Natural killer cell (primary cell): ENCODE measurements around the gene NFIB. TPM values are rescaled to one million over a fixed set of nuclear protein-coding genes. Genes with fewer than 3 reads are reported as not detected.

Experiments
- ATAC-seq, 3 donors: fragments of 150-1000 bp in 2 of 3; fragments of 200-7000 bp in 1 of 3; cut with Tn5 transposase; 1 replicate in 1 of 3; 2 replicates in 2 of 3; pipeline ENCODE4 v1.10.0; 2021; ENCODE audit warnings: mild to moderate bottlenecking in 2 of 3, moderate library complexity in 2 of 3
- DNase-seq, 2 donors: peaks; one replicate each; pipeline versions ENCODE4 v3.0.0 to v3.0.0-alpha.2; 2013 to 2021; ENCODE audit warnings: mixed read lengths in 1 of 2
- H3K27ac ChIP-seq: one replicate; pipeline ENCODE4 v1.5.1; 2013; ENCODE audit warnings: mild to moderate bottlenecking, low read length
- H3K27me3 ChIP-seq: one replicate; pipeline ENCODE4 v1.6.1; 2013; ENCODE audit warnings: low read length; ENCODE audit not compliant: control insufficient read depth, insufficient read depth
- H3K36me3 ChIP-seq: one replicate; pipeline ENCODE4 v1.6.1; 2013; ENCODE audit warnings: low read length; ENCODE audit not compliant: control insufficient read depth, insufficient read depth
- H3K4me1 ChIP-seq: one replicate; pipeline ENCODE4 v1.6.1; 2013; ENCODE audit warnings: low read length; ENCODE audit not compliant: control insufficient read depth, insufficient read depth
- H3K4me3 ChIP-seq: one replicate; pipeline ENCODE4 v1.5.1; 2013; ENCODE audit warnings: low read length
- H3K9me3 ChIP-seq: one replicate; pipeline ENCODE4 v1.6.1; 2013; ENCODE audit warnings: low read length; ENCODE audit not compliant: control insufficient read depth, insufficient read depth
- H3K27ac Mint-ChIP-seq, 2 donors: one replicate each; pipeline ENCODE4 v1.8.0; 2022; ENCODE audit warnings: mild to moderate bottlenecking in 2 of 2, mixed read lengths in 2 of 2, moderate library complexity in 1 of 2
- H3K27me3 Mint-ChIP-seq, 2 donors: one replicate each; pipeline ENCODE4 v1.8.0; 2022; ENCODE audit warnings: low read depth in 2 of 2, mixed read lengths in 2 of 2
- H3K36me3 Mint-ChIP-seq: one replicate; pipeline ENCODE4 v1.8.0; 2022; ENCODE audit warnings: mixed read lengths
- H3K4me1 Mint-ChIP-seq, 2 donors: one replicate each; pipeline ENCODE4 v1.8.0; 2022; ENCODE audit warnings: mixed read lengths in 2 of 2
- H3K4me3 Mint-ChIP-seq: one replicate; pipeline ENCODE4 v1.8.0; 2022; ENCODE audit warnings: mild to moderate bottlenecking, moderate library complexity, mixed read lengths
- H3K9me3 Mint-ChIP-seq, 2 donors: one replicate each; pipeline ENCODE4 v1.8.0; 2022; ENCODE audit warnings: mixed read lengths in 2 of 2
- CTCF ChIP-seq: fragments of 200-600 bp; IDR thresholded peaks from one replicate; pipeline ENCODE4 v1.8.0; 2022; ENCODE audit warnings: antibody characterized with exemption
- WGBS: methylation state at CpG from one replicate; pipeline ENCODE4 v1.1.7; 2013; ENCODE audit warnings: missing lambda C conversion rate; ENCODE audit not compliant: insufficient coverage; 5-methylcytosine and 5-hydroxymethylcytosine counted together
- intact Hi-C: fragments of 100-400 bp; cut with micrococcal nuclease; formaldehyde crosslinking; loops from one replicate; pipeline ENCODE4 v1.14.2; 2022
- total RNA-seq, 4 donors: library from RNA; stranded (reverse); fragments of 120-200 nt in 1 of 4; gene quantifications; one replicate each; pipeline versions ENCODE4 v1.2.3 to v1.2.4, GENCODE V29; 2013 to 2022

Gene NFIB
- total RNA-seq, 3 donors from 2014 or later (not counting 1 experiment from before 2014, with no cell fraction given): 0.20 to 0.21 TPM; not detected in 1

DNA sequence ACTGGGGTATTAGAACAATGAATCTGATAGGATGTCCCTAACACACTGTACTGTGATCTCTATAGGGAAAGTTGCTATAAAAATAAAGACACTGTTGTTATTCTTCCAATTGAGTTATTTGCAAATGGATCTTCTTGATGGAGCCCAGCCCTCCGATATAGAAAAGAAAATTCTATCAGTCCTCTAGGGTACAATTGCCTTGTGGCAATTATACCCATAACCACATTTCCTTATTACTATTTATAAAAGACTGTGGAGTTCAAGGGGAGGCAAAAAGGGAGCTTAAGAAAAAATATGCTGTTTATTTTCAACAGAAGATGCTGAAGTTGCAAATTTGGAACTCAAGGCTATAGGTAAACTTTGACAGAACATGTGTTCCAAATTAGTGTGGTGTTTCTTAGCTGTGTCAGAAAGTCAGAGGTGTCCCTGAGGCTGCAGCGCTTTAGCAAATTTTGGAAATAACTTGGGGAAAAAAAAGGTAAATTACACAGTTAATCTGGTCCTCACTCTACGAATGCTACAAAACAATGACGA is 116.5 kb downstream of the NFIB start:
- H3K27ac ChIP-seq: no peak overlapping the region
- ATAC-seq: no peak

DNA sequence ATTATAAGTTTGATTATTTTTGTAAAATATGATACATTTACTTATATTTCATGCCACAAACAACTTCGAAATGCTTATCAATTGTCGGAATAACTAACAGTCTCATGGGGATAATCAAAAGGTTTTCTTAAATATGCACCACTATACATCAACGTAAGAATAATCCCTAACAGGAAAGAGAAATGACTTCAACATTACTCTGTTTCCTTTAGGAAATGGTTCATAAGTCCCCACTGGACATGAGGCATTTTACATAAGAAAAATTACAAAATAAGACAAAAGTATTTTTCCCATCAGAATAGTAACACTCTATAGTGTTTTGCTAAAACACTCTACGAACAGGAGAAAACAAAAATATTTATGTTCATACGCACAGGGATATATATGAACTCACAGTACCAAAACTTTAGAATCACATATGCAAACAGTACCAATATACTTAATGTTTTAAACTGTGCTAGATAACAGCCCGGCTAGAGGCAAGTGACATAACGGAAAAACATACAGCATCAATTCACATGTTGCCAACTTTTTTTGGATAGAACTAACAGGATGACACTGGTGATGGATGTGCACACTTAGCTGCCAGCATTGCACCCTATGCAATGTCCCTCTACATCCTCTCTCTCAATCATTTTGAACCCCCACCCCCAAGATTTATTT is 120.5 kb downstream of the NFIB start:
- Histone ChIP-seq H3K27ac (no peak overlapping the region), H3K27me3 (no peaks in the 10 kb centered on the region), H3K36me3 (no peaks in the 10 kb centered on the region), H3K4me3 (no peak overlapping the region), H3K9me3 (no peaks in the 10 kb centered on the region), H3K4me1 (no peaks in the 10 kb centered on the region)
- no peaks in the 10 kb centered on the region for H3K27me3 Mint-ChIP-seq
- peaks cover 2 to 3% of the 10 kb centered on the region in 2 donors for H3K9me3 Mint-ChIP-seq
- intact Hi-C loops: no loop called here
- DNase-seq (no peak), ATAC-seq (no peak)
- no peaks in the 10 kb centered on the region for H3K4me1 Mint-ChIP-seq
- no peak for TF ChIP-seq CTCF
- H3K4me3 Mint-ChIP-seq: no peak overlapping the region
- H3K36me3 Mint-ChIP-seq: no peaks in the 10 kb centered on the region
- H3K27ac Mint-ChIP-seq: no peak overlapping the region
- 91% methylated on average over 5 of the region's 7 CpGs for WGBS

More for the DNA sequence above, 116.5 kb downstream of the NFIB start:
- no peak for TF ChIP-seq CTCF
- Mint-ChIP-seq H3K27me3 (no peaks in the 10 kb centered on the region), H3K27ac (no peak overlapping the region), H3K4me1 (no peaks in the 10 kb centered on the region), H3K4me3 (no peak overlapping the region), H3K9me3 (peaks cover 9 to 11% of the 10 kb centered on the region in 2 donors), H3K36me3 (no peaks in the 10 kb centered on the region)
- Histone ChIP-seq H3K9me3 (no peaks in the 10 kb centered on the region), H3K36me3 (no peaks in the 10 kb centered on the region), H3K27me3 (no peaks in the 10 kb centered on the region), H3K4me3 (no peak overlapping the region), H3K4me1 (no peaks in the 10 kb centered on the region)
- WGBS: 79% methylated on average over 4 of the region's 4 CpGs
- intact Hi-C loops: no loop called here
- DNase-seq: no peak

DNA sequence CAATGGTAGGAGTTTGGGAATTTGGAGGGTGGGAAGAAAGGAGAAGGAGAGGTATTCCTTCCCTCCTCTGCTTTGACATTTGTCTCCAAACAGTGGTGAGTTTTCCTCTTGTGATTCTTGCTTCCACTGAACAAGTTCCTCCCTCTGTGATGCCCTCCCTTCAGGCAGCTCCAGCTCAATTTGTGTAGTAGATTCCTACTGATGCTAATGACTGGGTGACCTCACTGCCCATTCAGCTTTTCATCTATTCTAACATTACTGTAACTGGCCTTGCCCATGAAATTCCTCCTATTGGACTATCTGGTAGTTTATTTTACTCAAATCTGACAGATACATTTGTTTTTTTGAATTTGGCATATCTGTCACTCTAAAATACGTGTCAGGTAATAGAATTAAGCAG is 121.4 kb downstream of the NFIB start:
- no peak overlapping the region for H3K4me3 Mint-ChIP-seq
- H3K27me3 Mint-ChIP-seq: no peaks in the 10 kb centered on the region
- no peak for TF ChIP-seq CTCF
- no peak for DNase-seq
- no peaks in the 10 kb centered on the region for H3K27me3 ChIP-seq
- intact Hi-C loops: no loop called here
- H3K9me3 Mint-ChIP-seq: peaks cover 2 to 3% of the 10 kb centered on the region in 2 donors
- H3K9me3 ChIP-seq: no peaks in the 10 kb centered on the region
- no CpG with 5 or more reads among the region's 1 CpG for WGBS
- H3K27ac ChIP-seq: no peak overlapping the region
- H3K4me1 ChIP-seq: no peaks in the 10 kb centered on the region
- no peaks in the 10 kb centered on the region for H3K4me1 Mint-ChIP-seq
- H3K4me3 ChIP-seq: no peak overlapping the region
- no peaks in the 10 kb centered on the region for H3K36me3 ChIP-seq
- no peak for ATAC-seq
- H3K27ac Mint-ChIP-seq: no peak overlapping the region
- no peaks in the 10 kb centered on the region for H3K36me3 Mint-ChIP-seq

DNA sequence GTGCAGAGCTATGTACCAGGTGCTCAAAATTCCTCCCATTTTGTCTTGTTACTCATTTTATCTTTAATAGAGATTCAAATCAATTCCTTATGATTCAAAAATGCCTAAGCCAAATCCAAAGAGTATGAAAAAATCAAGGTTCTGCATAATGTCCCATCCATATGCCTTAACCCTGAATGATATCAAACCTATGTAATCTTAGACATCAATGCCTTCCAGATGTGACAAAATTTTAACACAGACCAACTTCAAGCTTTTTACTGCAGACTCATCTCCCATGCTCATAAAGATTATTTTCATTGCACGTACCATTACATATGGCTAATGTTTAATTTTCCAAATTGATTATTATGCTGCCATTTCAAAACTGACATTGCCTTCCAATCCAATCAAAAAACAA is 122.4 kb downstream of the NFIB start:
- no peaks in the 10 kb centered on the region for H3K4me1 ChIP-seq
- no peaks in the 10 kb centered on the region for H3K27me3 ChIP-seq
- H3K9me3 ChIP-seq: no peaks in the 10 kb centered on the region
- Mint-ChIP-seq H3K4me3 (no peak overlapping the region), H3K27ac (no peak overlapping the region), H3K9me3 (peaks cover 2 to 7% of the 10 kb centered on the region in 2 donors), H3K36me3 (no peaks in the 10 kb centered on the region), H3K27me3 (no peaks in the 10 kb centered on the region), H3K4me1 (no peaks in the 10 kb centered on the region)
- H3K4me3 ChIP-seq: no peak overlapping the region
- DNase-seq (no peak), ATAC-seq (no peak)
- H3K36me3 ChIP-seq: no peaks in the 10 kb centered on the region
- no peak for TF ChIP-seq CTCF
- 84% methylated on average over 1 of the region's 1 CpG for whole genome bisulfite sequencing
- intact Hi-C loops: no loop called here
- no peak overlapping the region for H3K27ac ChIP-seq
